GM12878 (cell line): Measurements from ENCODE around the gene C1QB. TPM values are rescaled to one million over a fixed set of nuclear protein-coding genes. Genes with fewer than 3 reads are reported as not detected.

Experiments used
- ATAC-seq: fragments of 200-7000 bp; cut with Tn5 transposase; 3 replicates; pipeline ENCODE4 v1.9.1; 2020; ENCODE audit warnings: mild to moderate bottlenecking, moderate library complexity
- BruUV-seq: library from RNA; stranded (reverse); fragments of 400-500 nt; replicated peaks from 2 replicates; lab custom pipeline; 2021; lab: Mats Ljungman, UMichigan
- CTCF ChIA-PET: fragments of 300-600 bp; sonication (Branson Sonifier 250); formaldehyde crosslinking; extraction: SDS; loops from one replicate; lab custom pipeline; 2021; ENCODE audit warnings: inconsistent platforms; lab: Yijun Ruan, JAX
- POLR2A ChIA-PET: fragments of 350-600 bp; formaldehyde crosslinking; extraction: SDS; loops from one replicate; lab custom pipeline; 2021; ENCODE audit warnings: inconsistent platforms; lab: Charles Lee
- RAD21 ChIA-PET: fragments of 300-600 bp; sonication (Branson Sonifier 250); formaldehyde crosslinking; loops from one replicate; lab custom pipeline; 2023; ENCODE audit warnings: antibody characterized with exemption; ENCODE audit not compliant: unreplicated experiment; lab: Charles Lee
- SMC1A ChIA-PET: fragments of 300-600 bp; sonication (Branson Sonifier 250); formaldehyde crosslinking; loops from one replicate; lab custom pipeline; 2023; ENCODE audit not compliant: unreplicated experiment, uncharacterized antibody; lab: Charles Lee
- DNase-seq: peaks from one replicate; pipeline ENCODE4 v3.0.0-alpha.2; 2011; ENCODE audit warnings: low read depth, low spot score
- FAIRE-seq: peaks from 3 replicates; lab custom pipeline; 2011; peaks lifted over from hg19 to GRCh38; lab: Jason Lieb, UNC
- H2AFZ ChIP-seq: 2 replicates; pipeline ENCODE4 v1.6.0; 2011; ENCODE audit warnings: low read depth, low read length, control low read depth; ENCODE audit not compliant: control insufficient read depth
- H3K27ac ChIP-seq: 2 replicates; pipeline ENCODE4 v1.5.1; 2011; ENCODE audit warnings: control low read depth; ENCODE audit not compliant: control insufficient read depth, insufficient read depth
- H3K27me3 ChIP-seq, 2 experiments: replicated peaks in 1 of 2; 2 replicates each; pipeline versions ENCODE4 v1.6.0 to v1.6.1; 2011; ENCODE audit warnings: low read length in 1 of 2; ENCODE audit not compliant: control insufficient read depth in 2 of 2, insufficient read depth in 2 of 2
- H3K36me3 ChIP-seq, 2 experiments: 2 replicates each; pipeline ENCODE4 v1.5.1; 2011; ENCODE audit warnings: low read length in 1 of 2; ENCODE audit not compliant: control insufficient read depth in 2 of 2, insufficient read depth in 2 of 2
- H3K4me1 ChIP-seq: 2 replicates; pipeline ENCODE4 v1.6.1; 2011; ENCODE audit warnings: mild to moderate bottlenecking, low read length, moderate library complexity, mixed read lengths; ENCODE audit not compliant: control insufficient read depth, insufficient read depth
- H3K4me2 ChIP-seq: 2 replicates; pipeline ENCODE4 v1.6.0; 2011; ENCODE audit warnings: control low read depth; ENCODE audit not compliant: control insufficient read depth, insufficient read depth
- H3K4me3 ChIP-seq: fragments of 200-600 bp; sonication (generic); 2 replicates; pipeline ENCODE4 v1.5.1; 2016
- H3K79me2 ChIP-seq: 2 replicates; pipeline ENCODE4 v1.6.0; 2011; ENCODE audit warnings: low read length; ENCODE audit not compliant: control insufficient read depth, insufficient read depth
- H3K9ac ChIP-seq: 2 replicates; pipeline ENCODE4 v1.8.0; 2011; ENCODE audit warnings: low read length, control low read depth, mixed read lengths; ENCODE audit not compliant: control insufficient read depth, insufficient read depth
- H3K9me3 ChIP-seq: replicated peaks from 3 replicates; pipeline ENCODE4 v1.5.1; 2011; ENCODE audit warnings: mild to moderate bottlenecking, low read length; ENCODE audit not compliant: control insufficient read depth, insufficient read depth
- H4K20me1 ChIP-seq: 2 replicates; pipeline ENCODE4 v1.6.0; 2011; ENCODE audit not compliant: control insufficient read depth, insufficient read depth
- CHD2 ChIP-seq: IDR thresholded peaks from 2 replicates; pipeline ENCODE4 v1.6.1; 2011; ENCODE audit warnings: low read depth, low read length, improper control_type of control experiment, borderline replicate concordance
- CTCF ChIP-seq, 3 experiments: IDR thresholded peaks in 2 of 3; conservative IDR thresholded peaks in 1 of 3; 2 replicates each; pipeline ENCODE4 v1.5.1; 2011; ENCODE audit warnings: low read depth in 3 of 3, low read length in 3 of 3, mild to moderate bottlenecking in 3 of 3, control low read depth in 2 of 3, moderate library complexity in 2 of 3, inconsistent platforms in 1 of 3, mixed read lengths in 1 of 3; ENCODE audit not compliant: control insufficient read depth in 2 of 3, insufficient read depth in 1 of 3; ENCODE audit errors: extremely low read depth in 1 of 3
- NFYA ChIP-seq: IDR thresholded peaks from 2 replicates; pipeline ENCODE4 v1.6.1; 2011; ENCODE audit warnings: low read depth, mild to moderate bottlenecking, low read length, improper control_type of control experiment, borderline replicate concordance
- PAX5 ChIP-seq: IDR thresholded peaks from 2 replicates; pipeline ENCODE4 v1.6.1; 2011; ENCODE audit warnings: low read depth, low read length, borderline replicate concordance
- RELA ChIP-seq: fragments of 450-650 bp; IDR thresholded peaks from 2 replicates; pipeline ENCODE4 v1.8.0; 2014; ENCODE audit warnings: borderline replicate concordance; ENCODE audit not compliant: partially characterized antibody
- SMAD5 ChIP-seq: IDR thresholded peaks from 2 replicates; pipeline ENCODE4 v1.6.1; 2016; ENCODE audit warnings: antibody characterized with exemption, low read depth
- ZNF622 ChIP-seq: fragments of 450-650 bp; IDR thresholded peaks from 2 replicates; pipeline ENCODE4 v1.6.1; 2017; ENCODE audit warnings: mild to moderate bottlenecking, inconsistent platforms
- WGBS: methylation state at CpG from one replicate; pipeline ENCODE4 v1.1.6; 2016; ENCODE audit warnings: low lambda C conversion rate; ENCODE audit not compliant: insufficient replicate concordance, insufficient coverage; ENCODE audit errors: missing lambda C conversion rate; 5-methylcytosine and 5-hydroxymethylcytosine counted together
- in situ Hi-C: fragments of 300-500 bp; cut with MboI; formaldehyde crosslinking; loops from 9 replicates; pipeline ENCODE4 v1.14.3; 2018; ENCODE audit warnings: mixed read lengths
- intact Hi-C: fragments of 100-400 bp; cut with micrococcal nuclease; formaldehyde crosslinking; loops from one replicate; pipeline ENCODE4 v1.14.2; 2022; ENCODE audit not compliant: unreplicated experiment
- polyA plus RNA-seq, 11 experiments: library from polyadenylated mRNA; depleted of rRNA in 4 of 11; unstranded in 6 of 11; stranded (reverse) in 5 of 11; fragments of >200 nt; fragmentation: Nextera tagmentation in 4 of 11; fragmentation: Illumina TruSeq in 1 of 11; extraction: Ambion mirVana in 4 of 11; extraction: Trizol in 1 of 11; gene quantifications; 1 replicate in 1 of 11; 2 replicates in 10 of 11; pipeline versions ENCODE4 v1.2.1 to v1.2.3, GENCODE V29; 2011 to 2016; ENCODE audit warnings: inconsistent platforms in 2 of 11, missing spikeins in 2 of 11, low read depth in 1 of 11
- total RNA-seq, 4 experiments: library from RNA; depleted of rRNA in 3 of 4; stranded (reverse); fragments of >200 nt in 3 of 4; fragmentation: Illumina TruSeq in 1 of 4; extraction: Trizol in 1 of 4; gene quantifications; 2 replicates each; pipeline versions ENCODE4 v1.2.1 to v1.2.3, GENCODE V29; 2013 to 2021

Gene C1QB
- total and polyA plus RNA-seq, 10 of the 15 experiments (the other 5 are each of a cell fraction or from before 2014, with no cell fraction given) = 0.62 TPM; not detected in 9

- TF ChIP-seq CTCF (IDR thresholded peaks at IDR 0.05 in 2 of 3, conservative IDR thresholded peaks at IDR 0.05 in 1 of 3; ENCODE audit: control insufficient read depth in 2 of 3, extremely low read depth in 1 of 3, insufficient read depth in 1 of 3, low read depth in 3 of 3, low read length in 3 of 3) = 0 out of 6 replicates have a peak, but pooled peaks of 1 of the 3 experiments have one; percentile 0
- TF ChIP-seq NFYA = no peak
- TF ChIP-seq CHD2 = no peak
- TF ChIP-seq SMAD5 = no peak
- TF ChIP-seq PAX5 = no peak
- TF ChIP-seq RELA = no peak
- no peak for TF ChIP-seq ZNF622
- H4K20me1 ChIP-seq = no peaks in the 10 kb centered on the region
- no peak overlapping the region for H2AFZ ChIP-seq
- SMC1A ChIA-PET = no interaction called here
- H3K79me2 ChIP-seq = no peaks in the 10 kb centered on the region
- ATAC-seq (no peak), DNase-seq (no peak), FAIRE-seq (no peak)
- in situ Hi-C loops = no loop called here
- no peak overlapping the region for H3K4me3 ChIP-seq
- POLR2A ChIA-PET = no interaction called here
- 30% methylated on average over 6 of the region's 6 CpGs for WGBS
- no TSS peak for BruUV-seq
- no peak overlapping the region for H3K9ac ChIP-seq
- H3K27ac ChIP-seq = no peak overlapping the region
- intact Hi-C loops = no loop called here
- H3K27me3 ChIP-seq = no peaks in the 10 kb centered on the region
- no peak overlapping the region for H3K4me2 ChIP-seq
- H3K4me1 ChIP-seq = no peaks in the 10 kb centered on the region
- no peaks in the 10 kb centered on the region for H3K36me3 ChIP-seq
- CTCF ChIA-PET = interaction anchor here (1.9 kb wide), 1 partner anchor 216 kb away, joined by 5 read pairs; no protein-coding TSS in a partner anchor
- no peaks in the 10 kb centered on the region for H3K9me3 ChIP-seq
- RAD21 ChIA-PET = no interaction called here
These were observed 16.1 kb upstream of the C1QB start for GRCh38 chr1:22636927-22637326.
